Measurements from ENCODE around the gene ARNT2. TPM values are rescaled to one million over a fixed set of nuclear protein-coding genes. Genes with fewer than 3 reads are reported as not detected.

The ARNT2 gene
- total RNA-seq, 2 donors from 2014 or later: 9.1 to 43.7 TPM

GRCh38 chr15:80596521-80596976, 192.4 kb downstream of the ARNT2 start:
- Histone ChIP-seq H3K36me3 (no peaks in the 10 kb centered on the region), H3K4me3 (no peak overlapping the region), H3K27me3 (replicated peaks; ENCODE audit: insufficient read depth) (no peaks in the 10 kb centered on the region), H3K4me1 (replicated peaks) (no peaks in the 10 kb centered on the region), H3K9me3 (no peaks in the 10 kb centered on the region), H3K27ac (no peak overlapping the region)
- TF ChIP-seq POLR2A (IDR thresholded peaks at IDR 0.05) (no peak), POLR2AphosphoS5 (IDR thresholded peaks at IDR 0.05) (no peak), CTCF (IDR thresholded peaks at IDR 0.05) (no peak)
- 94% methylated on average over 7 of the region's 7 CpGs for WGBS
- DNase-seq (ENCODE audit: low spot score): no peak
- intact Hi-C loops (cut with DNase I): no loop called here

DNA sequence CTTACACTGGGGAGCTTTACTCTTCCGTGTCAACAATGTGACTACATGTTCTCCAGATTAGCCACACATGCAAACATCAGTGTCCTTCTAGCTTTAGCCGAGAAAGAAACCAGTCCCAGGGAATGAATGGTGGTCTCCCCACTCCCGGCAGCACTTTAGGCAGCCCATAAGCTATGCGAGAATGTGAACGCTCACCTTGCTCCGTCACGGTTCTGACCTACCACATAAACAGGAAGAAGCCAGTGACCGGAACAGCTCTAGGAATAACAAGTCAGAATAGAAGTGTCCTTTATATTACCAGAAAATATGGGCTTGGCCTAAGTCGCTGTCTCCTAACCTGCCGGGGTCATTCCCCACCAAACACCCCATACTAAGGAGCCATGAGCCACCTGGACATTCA, 192.9 kb downstream of the ARNT2 start:
- Histone ChIP-seq H3K27me3 (replicated peaks; ENCODE audit: insufficient read depth) (no peaks in the 10 kb centered on the region), H3K4me1 (replicated peaks) (no peaks in the 10 kb centered on the region), H3K36me3 (no peaks in the 10 kb centered on the region), H3K27ac (no peak overlapping the region), H3K9me3 (no peaks in the 10 kb centered on the region), H3K4me3 (no peak overlapping the region)
- DNase-seq (ENCODE audit: low spot score): no peak
- intact Hi-C loops (cut with DNase I): no loop called here
- TF ChIP-seq POLR2A (IDR thresholded peaks at IDR 0.05): no peak
- no peak for TF ChIP-seq CTCF (IDR thresholded peaks at IDR 0.05)
- TF ChIP-seq POLR2AphosphoS5 (IDR thresholded peaks at IDR 0.05): no peak
- 94% methylated on average over 10 of the region's 10 CpGs for WGBS

DNA sequence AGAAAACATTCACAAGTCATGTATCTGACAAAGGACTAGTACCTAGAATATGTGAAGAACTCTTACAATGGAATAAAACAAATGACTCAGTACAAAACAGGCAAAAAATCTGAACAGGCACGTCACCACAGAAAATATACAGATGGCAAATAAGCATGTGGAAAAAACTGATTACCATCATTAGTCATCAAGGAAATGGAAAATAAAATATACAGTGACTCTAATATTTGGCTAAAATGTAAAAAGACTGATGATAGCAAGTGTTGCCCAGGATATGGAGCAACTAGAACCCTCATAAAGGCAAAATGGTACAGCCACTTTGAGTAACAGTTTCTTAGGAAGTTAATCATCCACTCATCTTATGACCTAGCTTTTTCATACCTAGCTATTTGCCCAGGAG, 195.2 kb downstream of the ARNT2 start:
- 50% methylated on average over 1 of the region's 1 CpG for WGBS
- Histone ChIP-seq H3K4me3 (no peak overlapping the region), H3K9me3 (no peaks in the 10 kb centered on the region), H3K27ac (no peak overlapping the region), H3K27me3 (replicated peaks; ENCODE audit: insufficient read depth) (no peaks in the 10 kb centered on the region), H3K4me1 (replicated peaks) (no peaks in the 10 kb centered on the region), H3K36me3 (no peaks in the 10 kb centered on the region)
- intact Hi-C loops (cut with DNase I): no loop called here
- TF ChIP-seq POLR2A (IDR thresholded peaks at IDR 0.05): no peak
- TF ChIP-seq POLR2AphosphoS5 (IDR thresholded peaks at IDR 0.05): no peak
- no peak for TF ChIP-seq CTCF (IDR thresholded peaks at IDR 0.05)
- no peak for DNase-seq (ENCODE audit: low spot score)

DNA sequence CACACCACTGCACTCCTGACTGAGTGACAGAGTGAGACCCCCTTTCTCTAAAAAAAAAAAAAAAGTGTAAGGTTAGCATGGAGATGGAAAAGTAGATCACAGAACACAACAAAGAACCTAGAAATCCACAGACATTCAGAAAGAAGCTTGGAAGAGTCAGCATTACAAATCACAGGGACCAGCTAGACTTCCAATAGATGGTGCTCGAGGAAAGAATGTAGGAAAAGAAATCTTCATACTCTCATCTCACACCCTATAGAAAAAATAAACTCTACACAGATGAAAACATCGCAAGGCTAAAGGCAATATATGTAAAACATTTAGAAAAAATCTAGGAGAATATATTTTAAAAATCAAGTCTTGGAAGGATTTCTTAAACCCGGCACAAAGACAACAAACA, 196.4 kb downstream of the ARNT2 start:
- Histone ChIP-seq H3K9me3 (no peaks in the 10 kb centered on the region), H3K27me3 (replicated peaks; ENCODE audit: insufficient read depth) (no peaks in the 10 kb centered on the region), H3K36me3 (no peaks in the 10 kb centered on the region), H3K4me1 (replicated peaks) (no peaks in the 10 kb centered on the region), H3K4me3 (no peak overlapping the region), H3K27ac (no peak overlapping the region)
- WGBS: 90% methylated on average over 3 of the region's 3 CpGs
- no peak for DNase-seq (ENCODE audit: low spot score)
- intact Hi-C loops (cut with DNase I): no loop called here
- TF ChIP-seq CTCF (IDR thresholded peaks at IDR 0.05) (no peak), POLR2A (IDR thresholded peaks at IDR 0.05) (no peak), POLR2AphosphoS5 (IDR thresholded peaks at IDR 0.05) (no peak)

DNA sequence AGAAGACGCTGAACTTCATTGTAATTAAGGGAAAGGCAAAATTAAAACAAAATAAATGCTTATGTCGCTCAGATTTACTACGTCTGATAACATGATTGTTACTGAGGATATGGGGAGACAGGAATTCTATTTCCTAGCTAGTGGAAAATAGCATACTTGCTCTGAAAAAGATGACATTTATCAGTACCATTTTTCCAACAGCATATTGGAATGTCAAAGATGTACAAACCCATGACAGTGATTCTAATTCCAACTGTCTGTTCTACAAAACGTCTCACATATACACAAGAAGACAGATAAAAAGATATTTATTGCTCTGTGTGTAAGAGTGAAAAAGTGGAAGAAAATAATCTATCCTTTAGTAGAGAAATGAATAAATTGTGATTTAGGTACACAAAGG, 197.1 kb downstream of the ARNT2 start:
- TF ChIP-seq POLR2A (IDR thresholded peaks at IDR 0.05): no peak
- TF ChIP-seq POLR2AphosphoS5 (IDR thresholded peaks at IDR 0.05): no peak
- no peak for TF ChIP-seq CTCF (IDR thresholded peaks at IDR 0.05)
- intact Hi-C loops (cut with DNase I): no loop called here
- DNase-seq (ENCODE audit: low spot score): no peak
- Histone ChIP-seq H3K9me3 (no peaks in the 10 kb centered on the region), H3K4me3 (no peak overlapping the region), H3K36me3 (no peaks in the 10 kb centered on the region), H3K27ac (no peak overlapping the region), H3K4me1 (replicated peaks) (no peaks in the 10 kb centered on the region), H3K27me3 (replicated peaks; ENCODE audit: insufficient read depth) (no peaks in the 10 kb centered on the region)
- 74% methylated on average over 4 of the region's 4 CpGs for WGBS
